Stimulated activated CD8-positive, alpha-beta memory T cell treated with anti-CD3 and anti-CD28 coated beads, Interleukin-7, amount 100 ng/mL, for 48 hours (primary cell): ENCODE data around the gene DDTL.
"Not testable (repeated sequence)": the region's sequence is repeated elsewhere in the genome, so short reads cannot be mapped to it uniquely, and the experiment has no call there.

Experiments
- DNase-seq, 2 donors: peaks; one replicate each; pipeline ENCODE4 v3.0.0-alpha.2; 2020; ENCODE audit warnings: low read depth in 1 of 2; ENCODE audit errors: extremely low read depth in 1 of 2

The DDTL gene

GRCh38 chr22:23969071-23969470, 2.4 kb downstream of the DDTL start:
- no peak for DNase-seq

GRCh38 chr22:23970201-23970641, 3.5 kb downstream of the DDTL start:
- no peak for DNase-seq

- DNase-seq, result no peak
Observed at GRCh38 chr22:23970816-23971486, 4.3 kb downstream of the DDTL start.

GRCh38 chr22:23971927-23972326, 5.2 kb downstream of the DDTL start:
- DNase-seq, result not testable (repeated sequence)

GRCh38 chr22:23974345-23974744, 7.7 kb downstream of the DDTL start, which contains the start of gene DDT:
DDT (minus strand) TSS chr22:23974441; CDS start chr22:23974414, 27 bp downstream.
- not testable (repeated sequence) for DNase-seq

- DNase-seq, result not testable (repeated sequence)
Observed at GRCh38 chr22:23974836-23975352, 8.2 kb downstream of the DDTL start.

- DNase-seq, result not testable (repeated sequence)
Observed at GRCh38 chr22:23977304-23977703, 10.6 kb downstream of the DDTL start.

GRCh38 chr22:23979557-23980240, 13.0 kb downstream of the DDTL start, which contains the start of gene GSTT2:
GSTT2 (plus strand) TSS chr22:23980134.
- not testable (repeated sequence) for DNase-seq

- DNase-seq, result not testable (repeated sequence)
Observed at GRCh38 chr22:23980567-23980966, 13.9 kb downstream of the DDTL start.

- DNase-seq, result no peak
Observed at GRCh38 chr22:23984430-23984829, 17.7 kb downstream of the DDTL start.

- not testable (repeated sequence) for DNase-seq
Observed at GRCh38 chr22:23986089-23986488, 19.4 kb downstream of the DDTL start.

- DNase-seq, result not testable (repeated sequence)
Observed at GRCh38 chr22:23986538-23987178, 20.0 kb downstream of the DDTL start.

- not testable (repeated sequence) for DNase-seq
Observed at GRCh38 chr22:23989583-23990244, 23.0 kb downstream of the DDTL start.

GRCh38 chr22:23993080-23993479, 26.4 kb downstream of the DDTL start:
- not testable (repeated sequence) for DNase-seq

- not testable (repeated sequence) for DNase-seq
Observed at GRCh38 chr22:23993581-23994177, 27.0 kb downstream of the DDTL start.

- no peak for DNase-seq
Observed at GRCh38 chr22:23997092-23997491, 30.4 kb downstream of the DDTL start.

GRCh38 chr22:23999779-24000178, 33.1 kb downstream of the DDTL start:
- DNase-seq, result not testable (repeated sequence)

- DNase-seq, result no peak
Observed at GRCh38 chr22:24001314-24001713, 34.6 kb downstream of the DDTL start.

GRCh38 chr22:24002272-24002671, 35.6 kb downstream of the DDTL start:
- no peak for DNase-seq

GRCh38 chr22:24002851-24003250, 36.2 kb downstream of the DDTL start:
- no peak for DNase-seq
